Esophagus mucosa (tissue), 1 donor: Measurements from ENCODE around the gene SLC4A8. TPM values are rescaled to one million over a fixed set of nuclear protein-coding genes. Genes with fewer than 3 reads are reported as not detected.
A peak's percentile ranks its signal among the peaks of the same experiment; 100 is the strongest.

Experiments
- ATAC-seq: fragments of 200-7000 bp; cut with Tn5 transposase; one replicate; pipeline ENCODE4 v1.9.1; 2020
- total RNA-seq: library from RNA; stranded (reverse); gene quantifications from one replicate; pipeline ENCODE4 v1.2.4, GENCODE V29; 2023
- donor health status: DM: yes; HTN: yes; CAD: no.

The SLC4A8 gene
- total RNA-seq, 1 donor from 2014 or later = 0.20 TPM

DNA sequence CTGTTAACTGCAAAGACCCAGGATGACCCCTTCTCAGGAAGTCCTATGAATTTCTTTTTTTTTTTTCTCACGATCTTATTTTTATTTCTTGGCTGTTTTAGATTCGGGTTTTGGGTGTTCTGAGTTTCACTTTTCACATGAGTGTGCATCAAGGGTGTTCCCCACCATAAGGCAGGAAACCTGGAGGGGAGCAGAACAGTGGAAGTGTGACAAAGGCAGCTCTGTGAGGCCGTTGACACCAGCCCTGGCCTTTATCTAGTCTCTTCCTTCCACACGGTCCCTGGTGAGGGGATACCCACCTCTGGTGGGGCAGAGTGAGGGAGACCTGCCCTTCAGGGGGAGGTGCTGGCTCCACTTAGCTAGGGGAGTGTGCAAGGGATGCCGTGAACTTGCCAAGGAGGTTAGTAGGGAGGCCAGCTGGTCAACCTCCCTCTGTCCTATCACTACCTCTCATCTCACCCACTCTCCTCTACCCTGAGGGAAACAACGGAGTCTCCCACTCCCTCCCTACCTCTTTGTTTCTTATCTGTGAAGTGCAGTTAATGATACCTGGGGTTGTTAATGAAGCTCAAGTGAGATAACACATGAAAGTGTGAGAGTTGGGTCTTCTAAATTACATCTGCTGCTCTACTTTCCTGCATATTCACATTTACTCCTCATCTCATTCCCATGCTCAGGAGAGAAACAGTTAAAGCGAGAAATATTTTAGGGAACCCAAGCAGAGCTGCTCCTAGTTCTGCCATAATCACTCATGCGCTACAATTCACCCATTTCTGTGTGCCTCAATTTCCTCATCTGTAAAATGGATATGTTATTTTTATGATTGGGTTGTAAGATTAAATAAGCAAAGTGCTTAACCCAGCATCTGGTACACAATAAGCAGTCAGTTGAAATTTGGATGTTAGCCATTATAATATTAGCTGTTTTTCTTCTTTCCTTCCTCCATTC lies 29.1 kb upstream of the SLC4A8 start:
- no peak for ATAC-seq

DNA sequence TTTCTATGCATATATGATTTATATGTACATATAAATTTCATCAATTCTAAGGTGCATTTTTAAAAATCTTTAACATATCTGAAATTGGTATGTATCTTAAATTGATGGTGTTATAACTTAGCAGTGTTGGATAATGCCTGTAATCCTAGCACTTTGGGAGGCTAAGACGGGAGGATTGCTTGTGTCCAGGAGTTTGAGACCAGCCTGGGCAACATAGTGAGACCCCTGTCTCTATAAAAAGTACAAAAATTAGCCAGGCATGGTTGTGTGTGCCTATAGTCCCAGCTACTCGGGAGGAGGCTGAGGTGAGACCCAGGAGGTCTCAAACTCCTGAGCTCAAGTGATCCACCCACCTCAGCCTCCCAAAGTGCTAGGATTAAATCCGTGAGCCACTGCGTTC lies 27.0 kb upstream of the SLC4A8 start:
- no peak for ATAC-seq

DNA sequence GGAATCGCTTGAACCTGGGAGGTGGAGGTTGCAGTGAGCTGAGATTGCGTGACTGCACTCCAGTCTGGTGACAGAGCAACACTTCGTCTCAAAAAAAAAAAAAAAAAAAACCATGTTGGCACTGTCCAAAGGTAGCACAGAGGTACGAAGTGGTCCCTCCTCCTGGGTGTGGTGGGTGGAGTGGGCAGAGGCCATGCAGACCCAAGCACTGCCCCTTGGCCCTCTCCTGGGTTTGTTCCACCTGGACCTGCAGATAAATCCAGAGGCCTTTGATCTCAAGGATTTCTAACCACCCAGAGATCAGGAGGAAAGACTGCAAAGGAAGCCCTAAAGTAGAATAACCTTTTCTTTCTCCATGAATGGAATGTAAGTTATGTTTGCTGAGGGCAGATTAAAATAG lies 24.7 kb upstream of the SLC4A8 start:
- ATAC-seq = no peak

DNA sequence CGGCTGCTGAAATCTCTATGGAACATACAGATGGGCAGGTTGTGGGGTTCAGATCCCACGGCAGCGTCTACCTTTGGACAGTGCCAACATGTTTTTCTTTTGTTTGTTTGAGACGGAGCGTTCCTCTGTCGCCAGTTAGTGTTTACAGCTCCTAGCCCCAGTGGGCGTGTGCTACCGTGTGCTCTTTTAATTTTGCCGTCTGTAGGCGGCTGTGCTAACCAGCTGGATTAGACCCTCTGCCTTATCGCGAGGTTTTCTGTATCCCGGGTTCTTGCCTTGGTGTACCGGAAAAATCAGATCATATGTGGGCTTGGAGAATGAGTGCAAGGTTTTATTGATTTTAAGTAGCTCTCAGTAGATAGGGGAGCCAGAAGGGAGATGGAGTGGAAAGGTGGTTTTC lies 23.6 kb upstream of the SLC4A8 start:
- no peak for ATAC-seq

GRCh38 chr12:51401486-51401885 lies 23.1 kb upstream of the SLC4A8 start:
- no peak for ATAC-seq

- no peak for ATAC-seq
Observed at GRCh38 chr12:51401900-51402299, 22.7 kb upstream of the SLC4A8 start.

- ATAC-seq = no peak
Observed at GRCh38 chr12:51403159-51403558, 21.5 kb upstream of the SLC4A8 start.

- no peak for ATAC-seq
Observed at GRCh38 chr12:51403681-51404136, 20.9 kb upstream of the SLC4A8 start.

DNA sequence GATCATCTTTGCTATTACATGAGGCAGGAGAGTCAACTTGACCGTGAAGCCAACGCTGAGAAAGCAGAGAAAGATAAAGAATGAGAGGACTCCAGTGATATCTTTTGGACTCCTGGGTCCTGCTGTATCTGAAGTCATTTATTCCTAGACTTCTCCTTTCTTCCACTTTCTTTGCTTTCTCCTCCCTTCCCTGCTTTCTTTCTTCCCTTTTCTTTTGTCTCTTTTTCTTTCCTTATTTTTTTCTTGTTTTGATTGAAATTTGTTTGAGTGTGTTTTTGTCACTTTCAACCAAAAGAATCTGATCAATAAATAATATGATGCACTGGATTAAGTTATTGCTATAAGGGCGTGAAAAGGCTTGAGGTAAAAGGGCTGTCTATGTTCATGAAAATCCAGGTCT lies 20.0 kb upstream of the SLC4A8 start:
- no peak for ATAC-seq

DNA sequence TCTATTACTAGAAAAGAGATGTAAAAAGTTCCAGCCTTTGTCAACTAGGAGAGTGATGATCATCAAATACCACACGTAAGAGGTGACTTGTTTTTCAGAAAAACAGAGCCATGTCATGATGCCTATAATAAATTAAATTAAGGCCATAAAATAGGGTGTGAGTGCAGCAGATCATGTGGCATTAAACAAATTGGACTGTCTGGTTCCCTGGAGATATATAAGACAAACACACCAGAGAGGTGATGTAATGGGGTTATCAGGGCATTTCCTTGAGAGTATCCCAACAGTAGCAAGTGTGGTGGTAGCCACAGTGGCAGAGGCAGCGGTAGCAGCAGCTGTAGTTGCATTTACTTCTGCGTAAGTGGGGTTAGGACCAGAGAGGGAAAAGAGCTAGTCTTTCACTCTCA lies 18.8 kb upstream of the SLC4A8 start:
- ATAC-seq = no peak

DNA sequence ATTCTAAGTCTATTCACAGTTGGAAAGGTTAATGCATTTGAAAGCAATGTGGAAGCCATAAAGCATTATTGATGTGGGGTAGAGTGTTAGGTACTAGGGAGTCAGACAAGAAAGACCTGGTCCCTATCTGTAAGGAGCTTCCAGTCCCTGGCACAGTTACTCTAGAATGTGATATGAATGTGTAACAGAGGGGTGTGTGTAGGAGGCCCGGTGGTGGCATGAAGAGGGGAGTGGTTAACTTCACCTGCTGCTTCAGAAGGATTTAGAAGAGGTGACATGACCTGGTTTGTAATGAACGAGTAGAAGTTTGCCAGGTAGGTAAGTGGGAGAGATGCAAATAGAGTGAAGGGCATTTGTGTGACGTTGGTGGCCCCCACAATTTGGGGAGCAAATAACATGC lies 18.3 kb upstream of the SLC4A8 start:
- ATAC-seq = no peak

DNA sequence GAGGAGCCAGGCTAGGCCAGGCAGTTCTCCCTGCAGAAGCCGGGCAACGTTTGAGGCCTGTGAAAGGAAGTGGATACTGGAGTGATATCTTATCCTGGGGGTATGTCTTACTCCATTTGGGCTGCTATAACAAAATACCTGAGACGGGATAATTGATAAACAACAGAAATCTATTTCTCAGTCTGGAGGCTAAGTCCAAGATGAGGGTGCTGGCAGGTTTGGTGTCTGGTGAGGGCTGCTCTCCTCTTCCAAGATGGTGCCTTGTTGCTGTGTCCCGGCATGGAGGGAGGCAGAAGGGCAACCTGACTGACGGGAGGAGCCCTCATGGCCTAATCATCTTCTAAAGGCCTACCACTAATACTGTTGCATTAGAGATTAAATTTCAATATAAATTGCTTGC lies 17.8 kb upstream of the SLC4A8 start:
- ATAC-seq = no peak

DNA sequence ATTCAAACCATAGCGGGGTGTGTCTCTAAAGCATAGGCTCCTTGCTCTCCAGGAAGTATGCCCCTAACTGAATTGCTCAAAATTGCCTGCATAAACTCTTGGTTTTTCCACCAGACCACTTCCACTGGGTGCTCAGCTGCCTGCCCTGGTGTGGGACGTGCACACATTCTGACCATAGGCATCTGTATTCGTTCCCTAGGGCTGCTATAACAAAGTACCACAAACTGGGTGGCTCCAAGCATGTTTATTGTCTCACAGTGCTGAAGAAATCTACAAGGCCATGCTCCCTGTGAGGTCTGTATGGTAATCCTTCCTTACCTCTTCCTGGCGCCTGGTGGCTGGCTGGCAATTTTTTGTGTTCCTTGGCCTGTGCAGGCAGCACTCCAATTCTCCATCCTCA lies 17.0 kb upstream of the SLC4A8 start:
- ATAC-seq = no peak

DNA sequence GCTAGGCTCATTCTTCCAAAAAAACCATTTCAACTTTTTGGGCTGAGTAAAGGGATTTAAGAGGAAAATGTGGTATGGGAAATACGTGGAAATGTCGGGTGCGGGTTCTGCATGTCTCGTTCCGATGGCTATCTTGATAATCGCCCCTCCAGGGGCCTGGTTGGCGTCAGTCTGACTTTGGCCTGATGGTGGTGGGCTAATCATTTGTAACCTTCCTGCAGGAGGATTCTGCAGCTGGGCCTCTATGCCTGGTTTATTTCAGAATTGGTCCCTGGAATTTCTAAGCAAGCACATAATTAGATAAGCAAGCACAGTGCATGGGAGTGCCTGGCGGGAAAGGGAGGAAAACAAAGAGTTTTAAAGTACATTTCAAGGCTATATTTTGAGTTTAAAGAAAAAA lies 14.8 kb upstream of the SLC4A8 start:
- no peak for ATAC-seq

DNA sequence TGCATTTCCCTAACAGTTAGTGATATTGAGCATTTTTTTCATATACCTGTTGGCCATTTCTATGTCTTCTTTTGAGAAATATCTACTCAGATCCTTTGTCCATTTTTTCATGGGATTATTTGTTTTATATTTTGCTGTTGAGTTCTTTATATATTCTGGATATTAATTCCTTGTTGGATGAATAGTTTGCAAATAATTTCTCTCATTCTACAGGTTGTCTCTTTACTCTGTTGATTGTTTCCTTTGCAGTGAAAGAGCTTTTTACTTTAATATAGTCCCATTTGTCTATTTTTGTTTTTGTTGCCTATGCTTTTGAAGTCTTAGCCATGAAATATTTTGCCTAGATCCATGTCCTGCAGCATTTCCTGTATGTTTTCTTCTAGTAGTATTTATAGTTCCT lies 11.5 kb upstream of the SLC4A8 start:
- no peak for ATAC-seq

GRCh38 chr12:51413791-51414190 lies 10.8 kb upstream of the SLC4A8 start:
- ATAC-seq = no peak

DNA sequence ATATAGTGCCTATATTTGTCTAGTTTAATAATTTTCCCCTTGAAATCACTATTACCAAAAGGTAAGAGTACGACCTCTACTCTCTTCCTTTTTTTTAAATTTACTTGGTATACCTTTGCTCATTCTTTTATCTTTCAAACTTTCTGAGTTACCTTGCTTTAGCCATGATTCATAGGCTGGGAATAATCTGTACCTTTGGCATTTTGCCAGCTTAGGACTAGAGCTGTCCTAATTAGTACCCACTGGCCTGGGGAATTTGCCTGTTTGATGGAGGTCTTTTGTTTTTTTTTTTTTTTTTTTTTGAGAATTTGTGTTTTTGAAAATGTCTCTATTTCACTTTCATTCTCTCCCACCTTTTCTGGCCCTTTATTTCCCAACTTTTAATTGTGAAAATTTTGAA lies 8.7 kb upstream of the SLC4A8 start:
- no peak for ATAC-seq

- ATAC-seq = no peak
Observed at GRCh38 chr12:51417826-51418225, 6.8 kb upstream of the SLC4A8 start.

GRCh38 chr12:51419425-51420193 lies 5.0 kb upstream of the SLC4A8 start:
- ATAC-seq = no peak

DNA sequence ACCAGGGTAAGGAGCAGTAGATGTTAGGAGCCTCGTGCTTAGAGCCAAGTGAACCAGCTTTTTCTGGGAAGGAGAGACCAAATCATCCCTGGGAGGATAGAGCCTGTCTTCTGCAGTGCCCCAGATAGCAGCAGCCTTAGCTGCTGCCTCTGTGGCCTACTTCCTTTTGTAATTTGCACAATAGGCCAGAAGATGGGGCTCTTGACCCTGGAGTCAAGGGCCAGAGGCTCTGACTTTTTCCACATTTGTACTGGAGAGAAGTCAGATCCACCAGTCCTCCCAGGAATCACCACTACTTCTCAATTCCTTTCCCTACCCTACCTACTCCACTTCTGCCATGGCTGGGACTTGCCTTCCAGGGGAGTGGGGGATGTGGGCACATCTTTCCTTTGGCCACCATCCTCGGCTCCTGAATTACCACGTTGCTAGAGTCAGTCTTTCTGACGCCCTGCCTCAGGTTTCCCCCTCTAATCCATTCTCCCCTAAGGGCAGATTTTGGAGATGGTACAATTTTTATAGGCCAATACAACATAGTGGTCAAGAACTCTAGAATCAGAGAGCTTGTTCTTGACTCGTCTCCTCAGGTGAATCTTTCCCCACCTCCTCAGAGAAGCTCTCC lies 3.3 kb upstream of the SLC4A8 start:
- ATAC-seq = peak; percentile 63

- ATAC-seq = no peak
Observed at GRCh38 chr12:51424094-51424661, 453 bp upstream of the SLC4A8 start.

DNA sequence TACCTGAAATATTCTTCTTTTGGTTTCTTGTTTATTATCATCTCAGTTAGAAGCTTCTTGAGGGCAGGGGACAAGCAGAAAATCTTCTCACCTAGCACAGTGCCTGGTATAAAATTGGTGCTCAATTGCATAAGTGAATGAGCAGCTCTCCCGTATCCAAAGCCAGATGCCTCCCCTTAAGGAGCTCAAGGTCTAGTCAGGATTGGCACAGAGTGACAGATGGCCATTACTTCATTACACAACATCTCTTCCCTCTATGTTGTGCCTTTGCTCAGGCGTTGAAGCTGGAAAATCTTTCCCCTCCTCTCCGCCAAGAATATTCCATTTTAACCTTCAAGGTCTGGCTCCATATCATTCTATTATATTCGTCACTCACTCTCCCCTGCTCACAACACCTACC lies 3.6 kb downstream of the SLC4A8 start:
- no peak for ATAC-seq

GRCh38 chr12:51429700-51430099 lies 5.1 kb downstream of the SLC4A8 start:
- ATAC-seq = no peak
